ENCODE results near the gene LAMA2. TPM values are rescaled to one million over a fixed set of nuclear protein-coding genes. Genes with fewer than 3 reads are reported as not detected.

The LAMA2 gene
- polyA plus RNA-seq, 1 of the 3 experiments (the other 2 are of a cell fraction): 0.92 TPM

DNA sequence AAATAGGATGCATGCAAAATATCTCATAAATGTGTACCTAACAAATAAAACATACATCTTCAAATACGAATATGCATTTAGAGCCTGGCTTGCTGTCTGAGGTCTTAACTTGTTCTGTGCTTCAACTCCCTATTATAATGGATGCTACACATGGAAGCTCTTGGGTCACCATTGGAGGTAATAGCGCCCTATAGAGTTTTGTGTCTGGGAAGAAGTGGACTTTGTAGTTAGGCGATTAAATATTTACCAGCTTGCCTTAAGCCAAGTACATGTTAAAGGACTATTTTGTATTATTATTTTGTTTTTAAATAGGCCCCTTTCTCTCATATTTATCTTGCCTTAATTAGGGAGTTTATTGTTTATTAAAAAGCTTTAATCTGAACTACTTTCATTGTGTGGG, 107.4 kb downstream of the LAMA2 start:
- H3K79me2 ChIP-seq (ENCODE audit: insufficient read depth): no peaks in the 10 kb centered on the region

DNA sequence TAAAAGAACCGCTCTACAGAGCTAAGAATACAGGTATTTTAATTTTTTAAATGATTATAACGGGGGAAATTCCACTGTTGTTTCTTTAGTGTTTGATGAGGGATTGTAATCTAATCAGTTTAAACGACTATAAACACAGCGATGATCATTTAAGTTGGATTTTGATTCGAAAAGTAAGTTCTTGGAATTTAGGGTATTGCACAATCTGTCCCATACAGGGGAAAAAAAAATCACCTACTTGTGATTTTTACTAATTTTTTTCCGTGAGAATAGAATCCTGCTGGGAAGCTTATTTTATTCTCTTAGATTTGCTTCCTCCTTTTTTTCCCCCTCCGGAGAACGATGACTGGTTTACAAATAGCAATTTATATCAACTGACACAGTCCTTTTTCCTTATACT, 108.0 kb downstream of the LAMA2 start:
- H4K20me1 ChIP-seq (ENCODE audit: insufficient read depth): no peaks in the 10 kb centered on the region
- TF ChIP-seq, protein P1, sequence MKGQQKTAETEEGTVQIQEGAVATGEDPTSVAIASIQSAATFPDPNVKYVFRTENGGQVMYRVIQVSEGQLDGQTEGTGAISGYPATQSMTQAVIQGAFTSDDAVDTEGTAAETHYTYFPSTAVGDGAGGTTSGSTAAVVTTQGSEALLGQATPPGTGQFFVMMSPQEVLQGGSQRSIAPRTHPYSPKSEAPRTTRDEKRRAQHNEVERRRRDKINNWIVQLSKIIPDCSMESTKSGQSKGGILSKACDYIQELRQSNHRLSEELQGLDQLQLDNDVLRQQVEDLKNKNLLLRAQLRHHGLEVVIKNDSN (IDR thresholded peaks at IDR 0.05; ENCODE audit: borderline replicate concordance, low read depth): no peak
- TF ChIP-seq RCOR1 (IDR thresholded peaks at IDR 0.05; ENCODE audit: low read length): no peak
- TF ChIP-seq, protein P2, sequence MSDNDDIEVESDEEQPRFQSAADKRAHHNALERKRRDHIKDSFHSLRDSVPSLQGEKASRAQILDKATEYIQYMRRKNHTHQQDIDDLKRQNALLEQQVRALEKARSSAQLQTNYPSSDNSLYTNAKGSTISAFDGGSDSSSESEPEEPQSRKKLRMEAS (IDR thresholded peaks at IDR 0.05; ENCODE audit: low read depth): no peak
- ChIA-PET POLR2A (no interaction called here), CTCF (no interaction called here)
- 0 out of 2 replicates have a peak, but pooled peaks cover 7% of the 10 kb centered on the region for H3K27me3 ChIP-seq (ENCODE audit: insufficient read depth)
- H3K79me2 ChIP-seq (ENCODE audit: insufficient read depth): no peaks in the 10 kb centered on the region
- no peak overlapping the region for H3K9ac ChIP-seq
- DNase-seq: no peak
- no peaks in the 10 kb centered on the region for H3K9me3 ChIP-seq
- H3K9me2 ChIP-seq: no peaks in the 10 kb centered on the region
- H3K27ac ChIP-seq (ENCODE audit: low read depth in 2 of 2, low read length in 1 of 2): no peak overlapping the region
- no peaks in the 10 kb centered on the region for H3K36me3 ChIP-seq (replicated peaks in 1 of 2; ENCODE audit: control insufficient read depth in 1 of 2, insufficient read depth in 2 of 2, low read length in 1 of 2)
- H3K4me1 ChIP-seq (ENCODE audit: control insufficient read depth in 1 of 2, insufficient read depth in 2 of 2, low read depth in 1 of 2, low read length in 1 of 2): no peaks in the 10 kb centered on the region
- no peak overlapping the region for H3K4me2 ChIP-seq
- H3F3A ChIP-seq (replicated peaks; ENCODE audit: insufficient read depth): no peaks in the 10 kb centered on the region
- 33% methylated on average over 8 of the region's 8 CpGs for WGBS (ENCODE audit: low lambda C conversion rate)
- no peak overlapping the region for H3K4me3 ChIP-seq (ENCODE audit: low read depth in 2 of 2, low read length in 1 of 2)
- H2AFZ ChIP-seq (ENCODE audit: low read depth): no peak overlapping the region

More for the DNA sequence above, 107.4 kb downstream of the LAMA2 start:
- WGBS (ENCODE audit: low lambda C conversion rate): 13% methylated on average over 3 of the region's 3 CpGs
- Histone ChIP-seq H3F3A (replicated peaks; ENCODE audit: insufficient read depth) (no peaks in the 10 kb centered on the region), H4K20me1 (ENCODE audit: insufficient read depth) (no peaks in the 10 kb centered on the region), H3K9ac (no peak overlapping the region), H3K9me3 (no peaks in the 10 kb centered on the region), H3K27me3 (ENCODE audit: insufficient read depth) (0 out of 2 replicates have a peak, but pooled peaks cover 7% of the 10 kb centered on the region), H3K4me3 (ENCODE audit: low read depth in 2 of 2, low read length in 1 of 2) (no peak overlapping the region), H3K4me2 (no peak overlapping the region), H3K9me2 (no peaks in the 10 kb centered on the region), H3K27ac (ENCODE audit: low read depth in 2 of 2, low read length in 1 of 2) (no peak overlapping the region), H3K4me1 (ENCODE audit: control insufficient read depth in 1 of 2, insufficient read depth in 2 of 2, low read depth in 1 of 2, low read length in 1 of 2) (no peaks in the 10 kb centered on the region), H2AFZ (ENCODE audit: low read depth) (no peak overlapping the region), H3K36me3 (replicated peaks in 1 of 2; ENCODE audit: control insufficient read depth in 1 of 2, insufficient read depth in 2 of 2, low read length in 1 of 2) (no peaks in the 10 kb centered on the region)
- no peak for DNase-seq
- TF ChIP-seq MXI1 (IDR thresholded peaks at IDR 0.05; ENCODE audit: low read depth, low read length): no peak
- no peak for TF ChIP-seq ELF1 (IDR thresholded peaks at IDR 0.05)
- TF ChIP-seq, protein P3, sequence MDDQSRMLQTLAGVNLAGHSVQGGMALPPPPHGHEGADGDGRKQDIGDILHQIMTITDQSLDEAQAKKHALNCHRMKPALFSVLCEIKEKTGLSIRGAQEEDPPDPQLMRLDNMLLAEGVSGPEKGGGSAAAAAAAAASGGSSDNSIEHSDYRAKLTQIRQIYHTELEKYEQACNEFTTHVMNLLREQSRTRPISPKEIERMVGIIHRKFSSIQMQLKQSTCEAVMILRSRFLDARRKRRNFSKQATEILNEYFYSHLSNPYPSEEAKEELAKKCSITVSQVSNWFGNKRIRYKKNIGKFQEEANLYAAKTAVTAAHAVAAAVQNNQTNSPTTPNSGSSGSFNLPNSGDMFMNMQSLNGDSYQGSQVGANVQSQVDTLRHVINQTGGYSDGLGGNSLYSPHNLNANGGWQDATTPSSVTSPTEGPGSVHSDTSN (IDR thresholded peaks at IDR 0.05): no peak
- no peak for TF ChIP-seq RFX5 (IDR thresholded peaks at IDR 0.05; ENCODE audit: low read length)
- TF ChIP-seq FOXM1 (IDR thresholded peaks at IDR 0.05; ENCODE audit: low read depth): no peak
- no peak for TF ChIP-seq EZH2phosphoT487 (IDR thresholded peaks at IDR 0.05; ENCODE audit: borderline replicate concordance, low read depth)
- no peak for TF ChIP-seq EP300 (IDR thresholded peaks at IDR 0.05; ENCODE audit: borderline replicate concordance in 1 of 2, low read depth in 1 of 2, low read length in 1 of 2)
- no peak for TF ChIP-seq JUND (IDR thresholded peaks at IDR 0.05)
- TF ChIP-seq FOXJ3 (CRISPR knock-in tag; IDR thresholded peaks at IDR 0.05): no peak
- TF ChIP-seq, protein P4, sequence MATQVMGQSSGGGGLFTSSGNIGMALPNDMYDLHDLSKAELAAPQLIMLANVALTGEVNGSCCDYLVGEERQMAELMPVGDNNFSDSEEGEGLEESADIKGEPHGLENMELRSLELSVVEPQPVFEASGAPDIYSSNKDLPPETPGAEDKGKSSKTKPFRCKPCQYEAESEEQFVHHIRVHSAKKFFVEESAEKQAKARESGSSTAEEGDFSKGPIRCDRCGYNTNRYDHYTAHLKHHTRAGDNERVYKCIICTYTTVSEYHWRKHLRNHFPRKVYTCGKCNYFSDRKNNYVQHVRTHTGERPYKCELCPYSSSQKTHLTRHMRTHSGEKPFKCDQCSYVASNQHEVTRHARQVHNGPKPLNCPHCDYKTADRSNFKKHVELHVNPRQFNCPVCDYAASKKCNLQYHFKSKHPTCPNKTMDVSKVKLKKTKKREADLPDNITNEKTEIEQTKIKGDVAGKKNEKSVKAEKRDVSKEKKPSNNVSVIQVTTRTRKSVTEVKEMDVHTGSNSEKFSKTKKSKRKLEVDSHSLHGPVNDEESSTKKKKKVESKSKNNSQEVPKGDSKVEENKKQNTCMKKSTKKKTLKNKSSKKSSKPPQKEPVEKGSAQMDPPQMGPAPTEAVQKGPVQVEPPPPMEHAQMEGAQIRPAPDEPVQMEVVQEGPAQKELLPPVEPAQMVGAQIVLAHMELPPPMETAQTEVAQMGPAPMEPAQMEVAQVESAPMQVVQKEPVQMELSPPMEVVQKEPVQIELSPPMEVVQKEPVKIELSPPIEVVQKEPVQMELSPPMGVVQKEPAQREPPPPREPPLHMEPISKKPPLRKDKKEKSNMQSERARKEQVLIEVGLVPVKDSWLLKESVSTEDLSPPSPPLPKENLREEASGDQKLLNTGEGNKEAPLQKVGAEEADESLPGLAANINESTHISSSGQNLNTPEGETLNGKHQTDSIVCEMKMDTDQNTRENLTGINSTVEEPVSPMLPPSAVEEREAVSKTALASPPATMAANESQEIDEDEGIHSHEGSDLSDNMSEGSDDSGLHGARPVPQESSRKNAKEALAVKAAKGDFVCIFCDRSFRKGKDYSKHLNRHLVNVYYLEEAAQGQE (IDR thresholded peaks at IDR 0.05; ENCODE audit: low read depth, low read length): no peak
- TF ChIP-seq TAF1 (IDR thresholded peaks at IDR 0.05; ENCODE audit: borderline replicate concordance, low read depth, low read length): no peak
- TF ChIP-seq SIN3A (IDR thresholded peaks at IDR 0.05; ENCODE audit: borderline replicate concordance, low read depth, low read length): no peak
- no peak for TF ChIP-seq GATA2 (CRISPR knock-in tag; IDR thresholded peaks at IDR 0.05)
- POLR2A ChIA-PET: no interaction called here
- CTCF ChIA-PET: no interaction called here

Data from SK-N-SH (cell line).